ENCODE data around the gene MAN1A1. TPM values are rescaled to one million over a fixed set of nuclear protein-coding genes. Genes with fewer than 3 reads are reported as not detected.

The MAN1A1 gene
- total RNA-seq, 1 donor from 2014 or later: 75.5 TPM

- Histone ChIP-seq H3K27me3 (no peaks in the 10 kb centered on the region), H3K27ac (no peak overlapping the region), H3K4me1 (no peaks in the 10 kb centered on the region), H3K9me3 (no peaks in the 10 kb centered on the region), H3K4me3 (no peak overlapping the region), H3K36me3 (peaks cover 4 to 15% of the 10 kb centered on the region in 2 donors)
- intact Hi-C loops (cut with DNase I): no loop called here
- no peak for TF ChIP-seq CTCF (IDR thresholded peaks at IDR 0.05)
- DNase-seq (ENCODE audit: low spot score in 2 of 2): no peak
Observed at GRCh38 chr6:119205911-119206618, 143.5 kb downstream of the MAN1A1 start.

GRCh38 chr6:119204719-119205118 is 144.8 kb downstream of the MAN1A1 start:
- H3K36me3 ChIP-seq: peaks cover 4 to 26% of the 10 kb centered on the region in 2 donors
- H3K27ac ChIP-seq: no peak overlapping the region
- no peak for TF ChIP-seq CTCF (IDR thresholded peaks at IDR 0.05)
- no peak for DNase-seq (ENCODE audit: low spot score in 2 of 2)
- intact Hi-C loops (cut with DNase I): no loop called here
- H3K9me3 ChIP-seq: no peaks in the 10 kb centered on the region
- H3K4me3 ChIP-seq: no peak overlapping the region
- no peaks in the 10 kb centered on the region for H3K4me1 ChIP-seq
- no peaks in the 10 kb centered on the region for H3K27me3 ChIP-seq

- Histone ChIP-seq H3K9me3 (no peaks in the 10 kb centered on the region), H3K36me3 (peaks cover 8 to 35% of the 10 kb centered on the region in 2 donors), H3K4me1 (no peaks in the 10 kb centered on the region), H3K27ac (no peak overlapping the region), H3K27me3 (no peaks in the 10 kb centered on the region), H3K4me3 (no peak overlapping the region)
- no peak for DNase-seq (ENCODE audit: low spot score in 2 of 2)
- no peak for TF ChIP-seq CTCF (IDR thresholded peaks at IDR 0.05)
- intact Hi-C loops (cut with DNase I): no loop called here
Observed at GRCh38 chr6:119201480-119201879, 148.1 kb downstream of the MAN1A1 start.

- Histone ChIP-seq H3K27me3 (no peaks in the 10 kb centered on the region), H3K36me3 (peaks cover 8 to 42% of the 10 kb centered on the region in 2 donors), H3K4me1 (no peaks in the 10 kb centered on the region), H3K27ac (no peak overlapping the region), H3K9me3 (no peaks in the 10 kb centered on the region), H3K4me3 (no peak overlapping the region)
- intact Hi-C loops (cut with DNase I): no loop called here
- DNase-seq (ENCODE audit: low spot score in 2 of 2): no peak
- TF ChIP-seq CTCF (IDR thresholded peaks at IDR 0.05): no peak
Observed at GRCh38 chr6:119200512-119201175, 148.9 kb downstream of the MAN1A1 start.

GRCh38 chr6:119197271-119197670 is 152.3 kb downstream of the MAN1A1 start:
- H3K4me1 ChIP-seq: no peaks in the 10 kb centered on the region
- intact Hi-C loops (cut with DNase I): no loop called here
- DNase-seq (ENCODE audit: low spot score in 2 of 2): no peak
- H3K36me3 ChIP-seq: peaks cover 12 to 43% of the 10 kb centered on the region in 2 donors
- no peaks in the 10 kb centered on the region for H3K27me3 ChIP-seq
- no peak overlapping the region for H3K27ac ChIP-seq
- no peak overlapping the region for H3K4me3 ChIP-seq
- no peak for TF ChIP-seq CTCF (IDR thresholded peaks at IDR 0.05)
- H3K9me3 ChIP-seq: no peaks in the 10 kb centered on the region
